Activated CD4-positive, alpha-beta T cell treated with anti-CD3 and anti-CD28 coated beads, Interleukin-2, Interleukin-6, amounts not matched to agents 100 ng/mL and 50 ng/mL, durations not matched to agents 16 hours and 8 hours (primary cell): ENCODE measurements around the gene IL12RB2.

Source experiments
- DNase-seq: peaks from one replicate; pipeline ENCODE4 v3.0.0-alpha.2; 2020

Gene IL12RB2

GRCh38 chr1:67352211-67352610 is 44.5 kb downstream of the IL12RB2 start:
- no peak for DNase-seq

GRCh38 chr1:67355745-67356424 is 48.2 kb downstream of the IL12RB2 start:
- DNase-seq: no peak

- no peak for DNase-seq
Measured at GRCh38 chr1:67359592-67359991, 51.9 kb downstream of the IL12RB2 start.

- no peak for DNase-seq
Measured at GRCh38 chr1:67361641-67362040, 54.0 kb downstream of the IL12RB2 start.

- DNase-seq: no peak
Measured at GRCh38 chr1:67367370-67368045, 59.8 kb downstream of the IL12RB2 start.

- no peak for DNase-seq
Measured at GRCh38 chr1:67368046-67368514, 60.4 kb downstream of the IL12RB2 start.

GRCh38 chr1:67371043-67371442 is 63.4 kb downstream of the IL12RB2 start:
- no peak for DNase-seq

- DNase-seq: no peak
Measured at GRCh38 chr1:67371681-67372080, 64.0 kb downstream of the IL12RB2 start.

GRCh38 chr1:67372136-67372535 is 64.5 kb downstream of the IL12RB2 start:
- no peak for DNase-seq

GRCh38 chr1:67372898-67373297 is 65.2 kb downstream of the IL12RB2 start:
- no peak for DNase-seq

- no peak for DNase-seq
Measured at GRCh38 chr1:67376381-67376780, 68.7 kb downstream of the IL12RB2 start.

GRCh38 chr1:67377253-67377652 is 69.6 kb downstream of the IL12RB2 start:
- DNase-seq: no peak

- no peak for DNase-seq
Measured at GRCh38 chr1:67381154-67381553, 73.5 kb downstream of the IL12RB2 start.

- no peak for DNase-seq
Measured at GRCh38 chr1:67382292-67382691, 74.6 kb downstream of the IL12RB2 start.

GRCh38 chr1:67383999-67384638 is 76.4 kb downstream of the IL12RB2 start:
- DNase-seq: no peak

- DNase-seq: no peak
Measured at GRCh38 chr1:67390041-67390887, 82.6 kb downstream of the IL12RB2 start.

- DNase-seq: no peak
Measured at GRCh38 chr1:67393240-67393639, 85.6 kb downstream of the IL12RB2 start.

- DNase-seq: no peak
Measured at GRCh38 chr1:67393737-67394136, 86.1 kb downstream of the IL12RB2 start.

GRCh38 chr1:67394548-67394947 is 86.9 kb downstream of the IL12RB2 start:
- no peak for DNase-seq

- DNase-seq: no peak
Measured at GRCh38 chr1:67399199-67399993, 91.7 kb downstream of the IL12RB2 start.

GRCh38 chr1:67400029-67400786 is 92.5 kb downstream of the IL12RB2 start:
- peak; percentile 56 for DNase-seq
